Measurements from ENCODE around the gene ARAP1. TPM values are rescaled to one million over a fixed set of nuclear protein-coding genes. Genes with fewer than 3 reads are reported as not detected.

Gene ARAP1
- total RNA-seq, 4 donors from 2014 or later = 90.3 to 146 (median 122) TPM

DNA sequence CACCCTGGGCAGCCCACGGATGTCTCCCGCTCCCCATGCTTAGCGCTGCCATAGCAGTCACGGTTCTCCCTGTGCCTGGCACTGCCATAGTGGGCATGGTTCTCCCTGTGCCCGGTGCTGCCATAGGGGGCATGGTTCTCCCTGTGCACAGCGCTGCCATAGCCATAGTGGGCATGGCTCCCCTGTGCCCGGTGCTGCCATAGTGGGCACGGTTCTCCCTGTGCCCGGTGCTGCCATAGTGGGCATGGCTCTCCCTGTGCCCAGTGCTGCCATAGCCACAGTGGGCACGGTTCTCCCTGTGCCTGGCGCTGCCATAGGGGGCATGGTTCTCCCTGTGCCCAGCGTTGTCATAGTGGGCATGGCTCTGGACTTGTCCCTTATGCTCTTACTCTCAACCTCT lies 19.9 kb upstream of the ARAP1 start:
- no peak for DNase-seq
- no peak for TF ChIP-seq POLR2A (IDR thresholded peaks at IDR 0.05)
- TF ChIP-seq, protein P1, sequence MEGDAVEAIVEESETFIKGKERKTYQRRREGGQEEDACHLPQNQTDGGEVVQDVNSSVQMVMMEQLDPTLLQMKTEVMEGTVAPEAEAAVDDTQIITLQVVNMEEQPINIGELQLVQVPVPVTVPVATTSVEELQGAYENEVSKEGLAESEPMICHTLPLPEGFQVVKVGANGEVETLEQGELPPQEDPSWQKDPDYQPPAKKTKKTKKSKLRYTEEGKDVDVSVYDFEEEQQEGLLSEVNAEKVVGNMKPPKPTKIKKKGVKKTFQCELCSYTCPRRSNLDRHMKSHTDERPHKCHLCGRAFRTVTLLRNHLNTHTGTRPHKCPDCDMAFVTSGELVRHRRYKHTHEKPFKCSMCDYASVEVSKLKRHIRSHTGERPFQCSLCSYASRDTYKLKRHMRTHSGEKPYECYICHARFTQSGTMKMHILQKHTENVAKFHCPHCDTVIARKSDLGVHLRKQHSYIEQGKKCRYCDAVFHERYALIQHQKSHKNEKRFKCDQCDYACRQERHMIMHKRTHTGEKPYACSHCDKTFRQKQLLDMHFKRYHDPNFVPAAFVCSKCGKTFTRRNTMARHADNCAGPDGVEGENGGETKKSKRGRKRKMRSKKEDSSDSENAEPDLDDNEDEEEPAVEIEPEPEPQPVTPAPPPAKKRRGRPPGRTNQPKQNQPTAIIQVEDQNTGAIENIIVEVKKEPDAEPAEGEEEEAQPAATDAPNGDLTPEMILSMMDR (IDR thresholded peaks at IDR 0.05) = no peak
- peaks cover 20 to 52% of the 10 kb centered on the region in 2 donors for H3K4me1 ChIP-seq
- H3K4me3 ChIP-seq (replicated peaks in 1 of 3) = no peak overlapping the region
- no peaks in the 10 kb centered on the region for H3K9me3 ChIP-seq
- WGBS, 2 donors = 88 to 96% methylated on average over 4 to 9 of the region's 12 CpGs
- H3K36me3 ChIP-seq = no peaks in the 10 kb centered on the region
- intact Hi-C loops (cut with DNase I) = no loop called here
- no peaks in the 10 kb centered on the region for H3K27me3 ChIP-seq
- H3K27ac ChIP-seq = no peak overlapping the region

DNA sequence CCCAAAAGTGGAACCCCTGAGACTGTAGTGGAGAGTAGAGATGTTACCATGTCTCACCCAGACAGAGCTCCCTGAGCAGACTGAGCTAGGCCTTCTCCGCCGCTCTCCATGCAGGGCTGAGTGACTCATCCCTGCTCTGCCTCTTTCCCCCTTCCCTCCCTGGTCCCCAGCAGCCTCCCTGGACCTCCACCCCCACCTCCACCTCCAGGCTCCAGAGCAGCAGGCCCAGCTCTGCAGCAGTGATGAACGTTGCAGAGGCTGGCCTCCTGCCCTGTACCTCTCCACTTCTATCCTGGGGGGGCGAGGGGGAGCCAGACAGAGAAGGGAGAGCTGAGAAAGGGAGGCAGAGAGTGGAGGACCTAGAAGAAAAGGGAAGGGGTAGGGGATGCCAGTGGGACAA lies 19.3 kb upstream of the ARAP1 start:
- H3K27me3 ChIP-seq = no peaks in the 10 kb centered on the region
- peaks cover 23 to 58% of the 10 kb centered on the region in 2 donors for H3K4me1 ChIP-seq
- intact Hi-C loops (cut with DNase I) = no loop called here
- H3K27ac ChIP-seq = peak overlapping the region in 2 of 3 donors; percentile 24 to 43
- no peak overlapping the region for H3K4me3 ChIP-seq (replicated peaks in 1 of 3)
- no peaks in the 10 kb centered on the region for H3K9me3 ChIP-seq
- no peak for TF ChIP-seq POLR2A (IDR thresholded peaks at IDR 0.05)
- TF ChIP-seq, protein P1 (IDR thresholded peaks at IDR 0.05) = no peak
- H3K36me3 ChIP-seq = no peaks in the 10 kb centered on the region
- no peak for DNase-seq
- WGBS, 2 donors = 69 to 73% methylated on average over 4 of the region's 4 CpGs

DNA sequence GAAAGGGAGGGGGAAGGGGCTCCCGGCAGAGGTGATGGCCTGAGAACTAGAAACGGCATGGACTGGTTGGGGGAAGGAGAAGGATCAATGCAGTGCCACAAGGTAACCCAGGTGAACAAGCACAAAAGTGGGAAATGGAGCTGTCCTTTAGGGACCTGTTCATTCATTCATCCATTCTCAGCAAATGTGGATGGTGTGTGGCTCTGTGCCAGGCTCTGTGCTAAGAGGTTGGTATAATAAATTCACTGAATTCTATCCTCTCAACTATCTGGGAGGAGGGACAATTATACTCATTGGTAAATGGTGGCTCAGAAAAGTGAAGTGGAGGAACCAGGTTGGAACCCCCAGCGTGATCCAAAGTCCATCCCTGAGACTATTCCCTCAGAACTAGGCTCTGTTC lies 18.6 kb upstream of the ARAP1 start:
- H3K36me3 ChIP-seq = no peaks in the 10 kb centered on the region
- H3K27ac ChIP-seq = peak overlapping the region in 1 of 3 donors; percentile 43
- DNase-seq = peak; percentile 53 to 57
- H3K4me1 ChIP-seq = peaks cover 28 to 65% of the 10 kb centered on the region in 2 donors
- no peak overlapping the region for H3K4me3 ChIP-seq (replicated peaks in 1 of 3)
- intact Hi-C loops (cut with DNase I) = no loop called here
- H3K9me3 ChIP-seq = no peaks in the 10 kb centered on the region
- H3K27me3 ChIP-seq = no peaks in the 10 kb centered on the region
- TF ChIP-seq, protein P1 (IDR thresholded peaks at IDR 0.05) = no peak
- no peak for TF ChIP-seq POLR2A (IDR thresholded peaks at IDR 0.05)
- 79 to 82% methylated on average over 3 of the region's 3 CpGs for WGBS, 2 donors

DNA sequence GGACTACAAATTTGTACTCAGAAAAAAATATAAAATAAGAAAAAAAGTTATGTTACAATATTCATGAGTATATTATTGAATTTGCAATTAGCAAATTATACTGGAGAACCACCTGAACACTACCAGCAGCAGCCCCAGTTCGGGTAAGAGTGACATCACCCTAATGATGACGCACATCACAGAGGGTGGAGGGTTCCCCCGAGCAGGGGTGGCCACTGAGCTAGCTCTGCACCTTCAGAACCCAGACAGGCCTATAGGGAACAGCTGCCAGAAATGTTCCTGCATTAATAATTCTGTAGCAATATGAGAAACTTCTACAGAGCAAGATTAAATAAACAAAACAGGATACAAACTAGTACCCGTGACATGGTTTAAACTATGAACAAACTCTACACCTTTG lies 17.5 kb upstream of the ARAP1 start:
- Histone ChIP-seq H3K27ac (peak overlapping the region in 2 of 3 donors; percentile 17 to 43), H3K9me3 (no peaks in the 10 kb centered on the region), H3K4me3 (replicated peaks in 1 of 3) (no peak overlapping the region), H3K36me3 (no peaks in the 10 kb centered on the region), H3K27me3 (no peaks in the 10 kb centered on the region), H3K4me1 (peaks cover 28 to 65% of the 10 kb centered on the region in 2 donors)
- DNase-seq = no peak
- TF ChIP-seq, protein P1 (IDR thresholded peaks at IDR 0.05) = no peak
- no peak for TF ChIP-seq POLR2A (IDR thresholded peaks at IDR 0.05)
- WGBS, 2 donors = 74 to 77% methylated on average over 4 of the region's 4 CpGs
- intact Hi-C loops (cut with DNase I) = no loop called here

DNA sequence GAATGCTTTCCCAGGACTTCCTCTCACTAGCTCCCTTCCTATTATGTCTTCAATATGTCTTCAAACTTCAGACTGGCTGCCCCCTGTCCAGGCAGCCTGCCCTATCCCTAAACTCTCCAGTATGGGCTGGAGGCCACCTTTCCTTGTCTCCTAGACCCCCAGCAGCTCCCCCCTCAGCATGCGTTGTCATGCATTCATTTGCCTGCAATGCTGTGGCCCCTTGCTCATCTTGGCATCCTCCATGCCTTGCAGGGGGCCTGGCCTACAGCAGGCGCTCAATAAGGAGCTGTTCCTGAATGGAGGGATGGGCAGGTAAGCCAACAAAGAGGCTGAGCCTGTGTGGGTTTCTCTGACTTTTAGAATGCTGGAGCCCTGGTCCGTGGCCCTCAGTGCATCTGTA lies 16.4 kb upstream of the ARAP1 start:
- no peak for TF ChIP-seq POLR2A (IDR thresholded peaks at IDR 0.05)
- TF ChIP-seq, protein P1 (IDR thresholded peaks at IDR 0.05) = no peak

More for the DNA sequence above, 16.4 kb upstream of the ARAP1 start:
- DNase-seq = no peak
- Histone ChIP-seq H3K4me1 (peaks cover 33 to 73% of the 10 kb centered on the region in 2 donors), H3K27me3 (no peaks in the 10 kb centered on the region), H3K27ac (no peak overlapping the region), H3K36me3 (no peaks in the 10 kb centered on the region), H3K4me3 (replicated peaks in 1 of 3) (no peak overlapping the region), H3K9me3 (no peaks in the 10 kb centered on the region)
- intact Hi-C loops (cut with DNase I) = no loop called here
- WGBS, 2 donors = 96 to 100% methylated on average over 2 to 3 of the region's 3 CpGs
